ENCODE measurements around the gene PTPN4.

The PTPN4 gene

GRCh38 chr2:119879502-119879901, 119.8 kb downstream of the PTPN4 start:
- H3K27ac ChIP-seq: no peak overlapping the region
- no peak for TF ChIP-seq ZFX (IDR thresholded peaks at IDR 0.05)

GRCh38 chr2:119888680-119889079, 129.0 kb downstream of the PTPN4 start:
- TF ChIP-seq ZFX (IDR thresholded peaks at IDR 0.05): no peak
- no peak for TF ChIP-seq CTCF (conservative IDR thresholded peaks at IDR 0.05)
- no peak overlapping the region for H3K27ac ChIP-seq

- TF ChIP-seq ZFX (IDR thresholded peaks at IDR 0.05): no peak
- TF ChIP-seq CTCF (conservative IDR thresholded peaks at IDR 0.05): no peak
- no peak overlapping the region for H3K27ac ChIP-seq
These were observed 138.1 kb downstream of the PTPN4 start for GRCh38 chr2:119897736-119898395.

- H3K27ac ChIP-seq: no peak overlapping the region
- no peak for TF ChIP-seq CTCF (conservative IDR thresholded peaks at IDR 0.05)
- no peak for TF ChIP-seq ZFX (IDR thresholded peaks at IDR 0.05)
These were observed 141.3 kb downstream of the PTPN4 start for GRCh38 chr2:119901013-119901412.

GRCh38 chr2:119910566-119910965, 150.8 kb downstream of the PTPN4 start:
- TF ChIP-seq ZFX (IDR thresholded peaks at IDR 0.05) (no peak), CTCF (conservative IDR thresholded peaks at IDR 0.05) (no peak)
- no peak overlapping the region for H3K27ac ChIP-seq

- H3K27ac ChIP-seq: no peak overlapping the region
- no peak for TF ChIP-seq ZFX (IDR thresholded peaks at IDR 0.05)
- no peak for TF ChIP-seq CTCF (conservative IDR thresholded peaks at IDR 0.05)
These were observed 154.5 kb downstream of the PTPN4 start for GRCh38 chr2:119914266-119914665.

- no peak for TF ChIP-seq ZFX (IDR thresholded peaks at IDR 0.05)
- TF ChIP-seq CTCF (conservative IDR thresholded peaks at IDR 0.05): no peak
- H3K27ac ChIP-seq: no peak overlapping the region
These were observed 162.1 kb downstream of the PTPN4 start for GRCh38 chr2:119921825-119922224.

- TF ChIP-seq ZFX (IDR thresholded peaks at IDR 0.05): no peak
These were observed 163.0 kb downstream of the PTPN4 start for GRCh38 chr2:119922699-119923098.

More at GRCh38 chr2:119922699-119923098, 163.0 kb downstream of the PTPN4 start:
- no peak overlapping the region for H3K27ac ChIP-seq
